NCI-H748 (cell line): ENCODE measurements around the gene PITPNM2.

Experiments used
- DNase-seq: peaks from one replicate; lab custom pipeline; 2025; ENCODE audit not compliant: unreplicated experiment; lab: John Stamatoyannopoulos, UW

The PITPNM2 gene

GRCh38 chr12:123145211-123145610, 5.7 kb downstream of the PITPNM2 start:
- DNase-seq: no peak

- no peak for DNase-seq
These were observed 7.0 kb downstream of the PITPNM2 start for GRCh38 chr12:123143736-123144461.

GRCh38 chr12:123142921-123143735, 7.8 kb downstream of the PITPNM2 start:
- DNase-seq: peak; percentile 63

- DNase-seq: no peak
These were observed 8.4 kb downstream of the PITPNM2 start for GRCh38 chr12:123142518-123142840.

GRCh38 chr12:123141615-123142517, 9.0 kb downstream of the PITPNM2 start:
- DNase-seq: no peak

- no peak for DNase-seq
These were observed 9.9 kb downstream of the PITPNM2 start for GRCh38 chr12:123140676-123141614.

- peak; percentile 59 for DNase-seq
These were observed 10.8 kb downstream of the PITPNM2 start for GRCh38 chr12:123139926-123140675.

GRCh38 chr12:123135688-123136087, 15.2 kb downstream of the PITPNM2 start:
- DNase-seq: no peak

GRCh38 chr12:123134826-123135225, 16.1 kb downstream of the PITPNM2 start:
- DNase-seq: peak; percentile 40

- DNase-seq: no peak
These were observed 16.6 kb downstream of the PITPNM2 start for GRCh38 chr12:123134271-123134671.

- no peak for DNase-seq
These were observed 17.2 kb downstream of the PITPNM2 start for GRCh38 chr12:123133701-123134100.

- DNase-seq: peak; percentile 41
These were observed 17.8 kb downstream of the PITPNM2 start for GRCh38 chr12:123132951-123133619.

- DNase-seq: peak; percentile 99
These were observed 18.9 kb downstream of the PITPNM2 start for GRCh38 chr12:123131879-123132402.

GRCh38 chr12:123131291-123131832, 19.5 kb downstream of the PITPNM2 start:
- no peak for DNase-seq

- DNase-seq: no peak
These were observed 21.3 kb downstream of the PITPNM2 start for GRCh38 chr12:123129621-123130020.

- peak; percentile 26 for DNase-seq
These were observed 23.8 kb downstream of the PITPNM2 start for GRCh38 chr12:123127182-123127495.

GRCh38 chr12:123126294-123127181, 24.4 kb downstream of the PITPNM2 start:
- DNase-seq: no peak

GRCh38 chr12:123122626-123123025, 28.3 kb downstream of the PITPNM2 start:
- no peak for DNase-seq
